NCI-H774 (cell line): ENCODE results near the gene CLEC2B.

Experiments
- DNase-seq: peaks from one replicate; lab custom pipeline; 2025; lab: John Stamatoyannopoulos, UW

CLEC2B gene

DNA sequence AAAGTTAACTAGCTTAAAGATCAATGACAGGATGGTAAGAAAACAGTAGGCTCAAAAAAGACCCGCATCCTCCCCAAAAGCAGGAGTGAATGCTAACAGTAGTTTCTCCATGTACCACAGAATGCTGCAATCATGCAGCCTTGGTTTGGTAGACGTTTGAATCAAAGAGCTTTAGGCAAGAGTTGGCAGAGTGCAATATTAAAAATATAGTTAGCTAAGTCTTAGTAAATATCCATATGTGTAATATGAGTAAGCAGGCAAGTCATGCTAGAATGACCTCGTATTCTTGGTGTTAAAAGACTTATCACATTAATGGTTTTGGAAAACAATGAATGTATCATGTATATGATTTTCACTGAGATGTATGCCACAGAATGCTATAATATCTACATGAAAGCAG, 60.6 kb downstream of the CLEC2B start:
- no peak for DNase-seq

DNA sequence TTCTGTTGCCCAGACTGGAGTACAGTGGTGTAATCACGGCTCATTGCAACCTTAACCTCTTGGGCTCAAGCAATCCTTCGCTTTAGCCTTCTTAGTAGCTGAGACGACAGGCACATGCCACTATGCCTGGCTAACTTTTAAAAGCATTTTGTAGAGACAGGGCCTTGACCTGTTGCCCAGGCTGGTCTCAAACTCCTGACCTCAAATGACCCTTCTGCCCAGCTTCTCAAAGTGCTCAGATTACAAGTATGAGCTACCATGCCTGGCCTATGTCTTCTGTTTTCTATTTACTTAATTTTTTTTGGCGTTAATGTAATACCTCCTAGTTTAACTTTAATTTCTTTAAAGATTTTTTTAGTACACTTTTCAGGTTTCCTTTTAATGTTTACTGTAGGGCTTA, 62.4 kb downstream of the CLEC2B start:
- DNase-seq: no peak

DNA sequence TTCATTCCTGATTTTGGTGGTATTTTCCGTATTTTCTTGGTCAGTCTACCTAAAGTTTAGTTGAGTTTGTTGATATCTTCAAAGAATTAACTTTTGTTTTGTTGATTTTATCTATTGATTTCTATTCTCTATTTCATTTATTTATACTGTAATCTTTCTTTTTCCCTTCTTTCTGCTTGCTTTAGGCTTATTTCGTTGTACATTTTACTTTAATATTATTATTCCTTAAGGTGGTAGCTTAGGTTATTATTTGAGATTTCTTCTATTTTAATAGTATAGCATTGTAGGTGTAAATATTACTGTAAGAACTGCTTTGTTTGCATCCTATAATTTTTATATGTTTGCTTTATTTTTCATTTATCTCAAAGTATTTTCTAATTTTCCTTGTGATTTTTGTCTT, 63.3 kb downstream of the CLEC2B start:
- no peak for DNase-seq
